ENCODE data around the gene TRMT1.

Gene TRMT1

GRCh38 chr19:13101590-13102415 is 14.7 kb downstream of the TRMT1 start:
- no peak for DNase-seq

GRCh38 chr19:13100841-13101589 is 15.5 kb downstream of the TRMT1 start:
- DNase-seq: no peak

- DNase-seq: no peak
These were observed 16.4 kb downstream of the TRMT1 start for GRCh38 chr19:13100031-13100588.

- no peak for DNase-seq
These were observed 17.2 kb downstream of the TRMT1 start for GRCh38 chr19:13099073-13099999.

GRCh38 chr19:13098277-13099072 is 18.1 kb downstream of the TRMT1 start:
- DNase-seq: no peak

GRCh38 chr19:13097463-13098258 is 18.9 kb downstream of the TRMT1 start:
- DNase-seq: no peak

GRCh38 chr19:13097033-13097462 is 19.5 kb downstream of the TRMT1 start:
- DNase-seq: no peak

- DNase-seq: peak; percentile 56
These were observed 20.3 kb downstream of the TRMT1 start for GRCh38 chr19:13095934-13096927.

- DNase-seq: peak; percentile 60
These were observed 21.2 kb downstream of the TRMT1 start for GRCh38 chr19:13095393-13095784.

- DNase-seq: peak; percentile 48
These were observed 21.7 kb downstream of the TRMT1 start for GRCh38 chr19:13094771-13095392.

- no peak for DNase-seq
These were observed 22.4 kb downstream of the TRMT1 start for GRCh38 chr19:13094106-13094504.

- DNase-seq: peak; percentile 92
These were observed 23.0 kb downstream of the TRMT1 start for GRCh38 chr19:13093407-13094105.

- no peak for DNase-seq
These were observed 23.8 kb downstream of the TRMT1 start for GRCh38 chr19:13092606-13093235.

GRCh38 chr19:13092158-13092543 is 24.4 kb downstream of the TRMT1 start:
- no peak for DNase-seq

GRCh38 chr19:13091400-13092157 is 25.0 kb downstream of the TRMT1 start:
- no peak for DNase-seq

GRCh38 chr19:13090511-13091231 is 25.9 kb downstream of the TRMT1 start:
- DNase-seq: peak; percentile 29

Data from NCI-H146 (cell line).